HFFc6 (cell line): Measurements from ENCODE around the gene MAP10. TPM values are rescaled to one million over a fixed set of nuclear protein-coding genes. Genes with fewer than 3 reads are reported as not detected.

Experiments used
- DNase-seq: peaks from one replicate; pipeline ENCODE4 v3.0.0-alpha.2; 2018
- H3K27ac Mint-ChIP-seq: 2 replicates; pipeline ENCODE4 v1.8.0; 2020; ENCODE audit warnings: mild to moderate bottlenecking, mixed read lengths
- H3K27me3 Mint-ChIP-seq: 2 replicates; pipeline ENCODE4 v1.8.0; 2021; ENCODE audit warnings: mild to moderate bottlenecking, moderate library complexity, mixed read lengths; ENCODE audit not compliant: insufficient read depth
- H3K36me3 Mint-ChIP-seq: 2 replicates; pipeline ENCODE4 v1.8.0; 2021; ENCODE audit warnings: low read depth, mixed read lengths
- H3K4me1 Mint-ChIP-seq: 2 replicates; pipeline ENCODE4 v1.8.0; 2020; ENCODE audit warnings: low read depth, mixed read lengths
- H3K4me3 Mint-ChIP-seq: 2 replicates; pipeline ENCODE4 v1.8.0; 2020; ENCODE audit warnings: mild to moderate bottlenecking, moderate library complexity, mixed read lengths
- H3K9me3 Mint-ChIP-seq: 2 replicates; pipeline ENCODE4 v1.8.0; 2020; ENCODE audit warnings: mild to moderate bottlenecking, mixed read lengths
- total RNA-seq, 6 experiments: library from RNA; stranded (reverse); fragmentation: NEBNext Ultra II Directional; extraction: Animal tissue kit (Norgen Biotek cat#: 25700); gene quantifications; 2 replicates in 1 of 6; 3 replicates in 5 of 6; pipeline ENCODE4 v1.2.3, GENCODE V29; 2021
- TF ChIP-seq, protein P1 (sequence below): fragments of 200-600 bp; sonication (generic); IDR thresholded peaks from 2 replicates; pipeline ENCODE4 v1.5.0; 2021; ENCODE audit warnings: antibody characterized with exemption, mild to moderate bottlenecking

The MAP10 gene
- total RNA-seq, 6 experiments from 2014 or later, result 0.07 to 0.66 (median 0.49) TPM

DNA sequence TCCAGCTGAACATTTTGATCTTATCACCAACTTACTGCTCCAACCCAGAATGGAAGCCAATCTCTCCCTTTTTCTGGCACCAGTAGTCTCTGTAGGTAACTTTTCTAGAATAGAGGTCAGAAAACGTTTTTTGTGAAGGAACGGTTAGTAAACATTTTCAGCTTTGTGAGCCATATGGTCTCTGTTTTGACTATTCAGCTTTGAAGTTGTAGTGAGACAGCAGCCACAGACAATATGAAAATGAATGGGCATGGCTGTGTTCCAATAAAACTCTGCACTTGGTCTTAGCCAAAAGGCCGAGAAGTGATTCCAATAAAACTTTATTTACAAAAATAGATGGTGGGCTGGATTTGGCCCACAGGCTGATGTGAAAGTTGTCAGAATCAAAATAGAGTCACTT, 28.9 kb downstream of the MAP10 start:
- peaks cover 39% of the 10 kb centered on the region for H3K9me3 Mint-ChIP-seq
- no peak overlapping the region for H3K4me3 Mint-ChIP-seq
- H3K4me1 Mint-ChIP-seq, result no peaks in the 10 kb centered on the region
- TF ChIP-seq, protein P1, sequence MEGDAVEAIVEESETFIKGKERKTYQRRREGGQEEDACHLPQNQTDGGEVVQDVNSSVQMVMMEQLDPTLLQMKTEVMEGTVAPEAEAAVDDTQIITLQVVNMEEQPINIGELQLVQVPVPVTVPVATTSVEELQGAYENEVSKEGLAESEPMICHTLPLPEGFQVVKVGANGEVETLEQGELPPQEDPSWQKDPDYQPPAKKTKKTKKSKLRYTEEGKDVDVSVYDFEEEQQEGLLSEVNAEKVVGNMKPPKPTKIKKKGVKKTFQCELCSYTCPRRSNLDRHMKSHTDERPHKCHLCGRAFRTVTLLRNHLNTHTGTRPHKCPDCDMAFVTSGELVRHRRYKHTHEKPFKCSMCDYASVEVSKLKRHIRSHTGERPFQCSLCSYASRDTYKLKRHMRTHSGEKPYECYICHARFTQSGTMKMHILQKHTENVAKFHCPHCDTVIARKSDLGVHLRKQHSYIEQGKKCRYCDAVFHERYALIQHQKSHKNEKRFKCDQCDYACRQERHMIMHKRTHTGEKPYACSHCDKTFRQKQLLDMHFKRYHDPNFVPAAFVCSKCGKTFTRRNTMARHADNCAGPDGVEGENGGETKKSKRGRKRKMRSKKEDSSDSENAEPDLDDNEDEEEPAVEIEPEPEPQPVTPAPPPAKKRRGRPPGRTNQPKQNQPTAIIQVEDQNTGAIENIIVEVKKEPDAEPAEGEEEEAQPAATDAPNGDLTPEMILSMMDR, result no peak
- H3K36me3 Mint-ChIP-seq, result peaks cover 7% of the 10 kb centered on the region; the same call in 1 of the 2 replicates
- H3K27me3 Mint-ChIP-seq, result no peaks in the 10 kb centered on the region
- DNase-seq, result no peak
- no peak overlapping the region for H3K27ac Mint-ChIP-seq

DNA sequence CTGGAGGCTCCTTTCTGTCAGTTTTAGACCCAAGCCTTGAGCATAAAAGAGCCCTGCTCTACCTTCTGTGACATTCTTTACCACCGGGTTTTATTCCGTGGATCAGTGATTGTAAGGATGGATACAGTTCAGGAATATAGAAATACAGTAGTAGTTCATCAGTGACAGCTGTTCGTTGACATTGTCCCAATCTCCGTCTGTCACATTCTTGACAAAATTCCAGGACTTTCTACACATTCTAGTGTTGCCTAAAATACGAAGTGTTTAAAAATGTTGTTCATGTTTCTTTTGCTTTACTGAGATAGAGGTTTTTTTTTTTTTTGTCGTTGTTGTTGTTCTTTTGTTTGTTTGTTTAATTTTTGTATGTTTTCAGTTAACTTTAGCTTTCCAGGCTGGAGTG, 29.9 kb downstream of the MAP10 start:
- no peak overlapping the region for H3K27ac Mint-ChIP-seq

DNA sequence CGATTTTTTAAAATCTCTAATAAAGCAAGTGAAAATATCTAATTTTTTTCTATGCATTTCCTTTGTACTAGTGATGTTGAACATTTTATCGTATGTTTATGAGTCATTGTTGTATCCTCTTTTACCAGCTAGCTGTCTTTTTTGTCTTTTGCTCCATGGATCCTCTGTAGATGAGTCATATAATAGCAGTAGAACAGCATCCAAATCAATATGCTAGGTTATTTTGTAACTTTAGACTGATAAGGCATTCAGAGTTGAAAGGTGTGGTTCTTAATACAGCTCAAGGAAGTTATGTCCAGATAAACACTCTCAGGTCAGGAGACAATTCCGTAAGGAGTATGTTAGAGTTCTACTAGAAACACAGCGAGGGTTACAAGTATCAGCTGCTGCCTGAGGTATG, 31.9 kb downstream of the MAP10 start:
- no peak for DNase-seq
- H3K4me1 Mint-ChIP-seq, result no peaks in the 10 kb centered on the region

More for the DNA sequence above, 29.9 kb downstream of the MAP10 start:
- TF ChIP-seq, protein P1, result no peak
- Mint-ChIP-seq H3K4me3 (no peak overlapping the region), H3K4me1 (no peaks in the 10 kb centered on the region), H3K27me3 (no peaks in the 10 kb centered on the region), H3K9me3 (peaks cover 29% of the 10 kb centered on the region), H3K36me3 (peaks cover 7% of the 10 kb centered on the region; the same call in 1 of the 2 replicates)
- no peak for DNase-seq

DNA sequence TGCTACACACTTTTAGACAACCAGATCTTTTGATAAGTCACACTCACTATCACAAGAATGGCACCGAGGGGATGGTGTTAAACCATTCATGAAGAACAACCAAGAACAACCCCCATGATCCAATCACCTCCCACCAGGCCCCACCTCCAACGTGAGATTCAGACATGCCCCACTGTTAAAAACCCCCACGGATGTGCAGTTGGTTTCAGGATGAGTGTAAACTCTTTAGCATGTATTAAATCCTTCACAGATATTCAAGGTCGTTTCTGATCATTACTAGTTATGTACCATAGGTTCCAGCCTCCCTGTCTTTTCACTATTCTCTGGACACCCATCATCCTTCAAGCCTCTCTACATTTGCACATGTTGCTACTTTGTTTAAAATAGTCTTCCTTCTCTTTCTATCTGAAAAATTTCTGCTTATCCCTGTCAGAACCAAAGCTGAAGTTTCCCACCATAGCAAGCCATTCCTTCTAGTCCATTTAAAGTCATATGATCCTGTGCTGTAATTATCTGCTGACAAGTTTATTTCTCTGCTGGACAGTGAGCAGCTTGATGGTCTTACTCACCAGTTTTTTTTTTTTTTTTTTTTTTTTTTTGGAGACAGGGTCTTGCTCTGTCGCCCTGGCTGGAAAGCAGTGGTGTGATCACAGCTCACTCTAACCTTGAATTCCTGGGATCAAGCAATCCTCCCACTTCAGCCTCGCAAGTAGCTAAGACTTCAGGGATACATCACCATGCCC, 36.8 kb downstream of the MAP10 start:
- TF ChIP-seq, protein P1, result no peak
- H3K4me3 Mint-ChIP-seq, result no peak overlapping the region
- H3K4me1 Mint-ChIP-seq, result no peaks in the 10 kb centered on the region
- H3K27ac Mint-ChIP-seq, result no peak overlapping the region
- no peaks in the 10 kb centered on the region for H3K36me3 Mint-ChIP-seq
- DNase-seq, result no peak
- H3K9me3 Mint-ChIP-seq, result peaks cover 26% of the 10 kb centered on the region
- no peaks in the 10 kb centered on the region for H3K27me3 Mint-ChIP-seq

More for the DNA sequence above, 31.9 kb downstream of the MAP10 start:
- Mint-ChIP-seq H3K27ac (no peak overlapping the region), H3K9me3 (peaks cover 27% of the 10 kb centered on the region), H3K36me3 (no peaks in the 10 kb centered on the region), H3K27me3 (no peaks in the 10 kb centered on the region), H3K4me3 (no peak overlapping the region)
- TF ChIP-seq, protein P1, result no peak

DNA sequence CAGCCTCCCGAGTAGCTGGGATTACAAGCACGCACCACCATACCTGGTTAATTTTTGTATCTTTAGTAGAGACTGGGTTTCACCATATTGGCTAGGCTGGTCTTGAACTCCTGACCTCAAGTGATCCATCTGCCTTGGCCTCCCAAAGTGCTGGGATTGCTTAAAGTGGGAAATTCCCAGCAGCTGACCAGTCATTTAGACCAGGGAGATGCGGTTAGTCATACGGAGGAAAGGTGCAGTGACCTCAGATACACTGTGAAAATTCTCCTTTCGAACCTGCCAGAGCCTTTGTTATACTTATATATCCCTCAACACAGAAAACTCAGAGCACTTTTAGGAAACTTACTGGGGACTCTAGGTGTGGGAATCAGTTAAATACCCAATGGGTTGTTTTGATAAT, 39.6 kb downstream of the MAP10 start:
- Mint-ChIP-seq H3K27me3 (no peaks in the 10 kb centered on the region), H3K36me3 (0 out of 2 replicates have a peak, but pooled peaks cover 4% of the 10 kb centered on the region), H3K27ac (no peak overlapping the region), H3K4me1 (no peaks in the 10 kb centered on the region), H3K9me3 (peaks cover 32% of the 10 kb centered on the region), H3K4me3 (no peak overlapping the region)
- DNase-seq, result no peak
- TF ChIP-seq, protein P1, result no peak
